Measurements from ENCODE around the gene TGFB1.
A peak's percentile ranks its signal among the peaks of the same experiment; 100 is the strongest.
"Not testable (repeated sequence)": the region's sequence is repeated elsewhere in the genome, so short reads cannot be mapped to it uniquely, and the experiment has no call there.

Gene TGFB1

DNA sequence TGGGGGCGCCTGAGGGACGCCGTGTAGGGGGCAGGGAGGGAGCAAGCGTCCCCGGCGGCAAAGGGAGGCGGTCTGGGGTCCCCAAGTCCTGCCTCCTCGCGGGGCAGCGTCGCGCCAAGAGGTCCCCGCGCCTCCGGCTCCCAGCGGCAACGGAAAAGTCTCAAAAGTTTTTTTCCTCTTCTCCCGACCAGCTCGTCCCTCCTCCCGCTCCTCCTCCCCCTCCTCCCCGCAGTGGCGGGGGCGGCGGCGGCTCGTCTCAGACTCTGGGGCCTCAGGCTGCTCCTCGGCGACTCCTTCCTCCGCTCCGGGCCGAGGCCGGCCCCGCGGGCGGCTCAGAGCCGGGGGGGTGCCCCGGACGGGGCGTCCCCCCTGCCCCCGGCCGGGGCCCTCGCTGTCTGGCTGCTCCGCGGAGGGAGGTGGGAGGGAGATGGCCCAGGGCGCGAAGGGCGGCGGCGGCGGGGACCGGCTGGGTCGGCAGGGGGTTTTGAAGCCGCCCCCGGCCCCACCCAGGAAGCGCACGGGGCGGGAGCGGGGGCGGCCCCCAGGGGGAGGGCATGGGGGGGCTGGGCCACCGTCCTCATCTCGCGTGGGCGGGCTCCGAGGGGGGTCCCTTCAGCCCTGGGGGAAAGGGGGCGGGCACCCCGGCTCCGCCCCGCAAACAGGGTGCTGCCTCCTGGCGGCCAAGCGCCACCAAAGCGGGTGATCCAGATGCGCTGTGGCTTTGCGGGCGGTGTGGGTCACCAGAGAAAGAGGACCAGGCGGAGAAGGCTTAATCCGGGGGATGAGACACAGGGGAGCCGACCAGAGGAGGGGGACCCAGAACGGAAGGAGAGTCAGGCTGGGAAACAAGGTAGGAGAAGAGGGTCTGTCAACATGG lies at the start of gene TGFB1:
Gene TGFB1, minus strand, starts transcription at position 457 of the 877 bp plus-strand sequence. CDS start 878 bp downstream, outside the sequence.
- DNase-seq (ENCODE audit: low read depth, low spot score) = peak; percentile 89

DNA sequence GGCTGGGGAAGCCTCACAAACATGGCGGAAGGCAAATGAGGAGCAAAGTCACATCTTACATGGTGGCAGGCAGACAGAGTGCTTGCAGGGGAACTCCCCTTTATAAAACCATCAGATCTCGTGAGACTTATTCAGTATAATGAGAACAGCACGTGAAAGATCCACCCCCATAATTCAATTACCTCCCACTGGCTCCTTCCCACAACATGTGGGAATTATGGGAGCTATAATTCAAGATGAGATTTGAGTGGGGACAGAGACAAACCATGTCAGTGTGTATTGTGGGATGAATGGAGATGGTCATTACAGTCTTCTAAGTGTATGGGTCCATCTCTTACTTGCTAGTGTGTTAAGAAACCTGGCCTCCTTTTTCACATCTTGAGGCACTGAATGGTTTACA lies 48.3 kb upstream of the TGFB1 start:
- no peak for DNase-seq (ENCODE audit: low read depth, low spot score)

DNA sequence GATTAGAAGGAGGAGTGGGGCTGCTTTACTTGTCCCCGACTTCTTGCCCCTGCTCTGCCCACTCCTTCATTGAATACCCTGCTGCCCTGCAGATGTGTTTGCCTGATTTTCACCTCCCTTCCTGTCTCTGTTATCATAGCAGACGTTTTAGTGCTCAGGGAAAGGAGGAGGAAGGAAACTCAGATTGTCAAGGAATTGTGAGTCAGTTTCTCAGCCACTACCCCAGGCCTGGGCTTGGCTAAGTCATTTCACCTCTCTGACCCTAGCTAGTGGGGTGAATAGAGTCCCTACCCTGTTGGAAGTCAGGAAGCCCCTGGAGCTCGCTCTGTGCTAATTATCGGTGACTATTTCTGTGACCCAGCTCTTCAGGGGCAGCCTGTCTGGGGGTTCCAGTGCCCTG lies 47.8 kb upstream of the TGFB1 start:
- no peak for DNase-seq (ENCODE audit: low read depth, low spot score)

DNA sequence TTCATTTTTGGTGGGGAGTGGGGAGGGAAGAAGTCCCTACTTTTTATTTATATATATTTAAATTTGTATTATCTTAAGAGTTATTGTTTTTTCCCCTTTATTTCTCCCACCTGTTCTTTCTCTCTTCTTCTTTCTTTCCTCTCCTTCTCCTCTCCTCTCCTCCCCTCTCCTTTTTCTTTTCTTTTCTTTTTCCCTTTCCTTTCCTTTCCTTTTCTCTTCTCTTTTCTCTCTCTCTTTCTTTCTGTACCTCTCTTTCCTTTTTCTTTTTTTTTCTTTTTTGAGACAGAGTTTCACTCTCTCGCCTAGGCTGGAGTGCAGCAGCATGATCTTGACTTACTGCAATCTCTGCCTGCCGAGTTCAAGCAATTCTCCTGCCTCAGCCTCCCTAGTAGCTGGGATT lies 45.8 kb upstream of the TGFB1 start:
- no peak for DNase-seq (ENCODE audit: low read depth, low spot score)

DNA sequence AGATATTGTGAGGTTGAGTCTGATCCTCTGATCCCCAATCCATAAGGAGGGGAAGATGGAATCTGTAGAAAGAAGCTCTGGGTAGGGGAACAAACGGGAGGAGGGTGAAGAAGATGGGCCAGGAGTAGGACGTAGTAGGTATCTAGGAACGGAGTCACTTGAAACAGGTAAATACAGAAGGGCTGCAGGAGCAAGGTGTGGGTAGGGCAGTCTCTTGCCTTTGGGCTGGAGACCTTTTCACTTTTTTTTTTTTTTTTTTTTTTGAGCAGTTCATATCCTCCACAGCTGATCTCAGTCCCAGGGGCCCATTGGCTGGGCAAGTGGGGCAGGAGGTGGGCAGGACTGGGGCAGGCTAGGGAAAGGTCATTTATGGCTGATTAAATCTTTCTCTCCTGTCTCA lies 45.4 kb upstream of the TGFB1 start:
- no peak for DNase-seq (ENCODE audit: low read depth, low spot score)

- DNase-seq (ENCODE audit: low read depth, low spot score) = no peak
Observed at GRCh38 chr19:41398598-41398997, 44.9 kb upstream of the TGFB1 start.

- DNase-seq (ENCODE audit: low read depth, low spot score) = no peak
Observed at GRCh38 chr19:41398050-41398418, 44.3 kb upstream of the TGFB1 start.

- peak; percentile 99 for DNase-seq (ENCODE audit: low read depth, low spot score)
Observed at GRCh38 chr19:41397086-41398049, 43.6 kb upstream of the TGFB1 start, which contains the start of the genes BCKDHA and EXOSC5. Gene BCKDHA, plus strand, starts transcription at chr19:41397818. Its CDS starts 10 bp downstream, at chr19:41397828. Gene EXOSC5, minus strand, starts transcription at chr19:41397359. Its CDS starts 31 bp downstream, at chr19:41397328.

DNA sequence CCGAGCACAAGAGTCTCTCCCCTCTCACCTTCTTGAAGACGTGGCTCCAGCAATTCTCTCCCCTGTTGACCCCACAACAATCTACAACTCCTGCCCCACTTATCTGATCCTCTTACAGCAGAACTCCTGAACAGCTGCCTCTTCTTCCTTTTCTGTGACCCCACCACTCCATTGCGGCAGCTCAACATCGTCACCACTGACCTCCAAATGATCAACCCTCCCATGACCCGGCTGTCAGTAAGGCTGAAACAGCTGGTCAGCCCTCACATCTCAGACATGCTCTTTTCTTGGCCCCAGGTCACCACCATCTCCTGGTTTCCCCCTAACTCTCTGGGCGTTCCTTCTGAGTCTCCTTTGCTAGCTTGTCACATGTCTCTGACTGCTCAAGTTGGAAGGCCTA lies 41.6 kb upstream of the TGFB1 start:
- no peak for DNase-seq (ENCODE audit: low read depth, low spot score)

GRCh38 chr19:41392775-41393174 lies 39.1 kb upstream of the TGFB1 start:
- DNase-seq (ENCODE audit: low read depth, low spot score) = no peak

GRCh38 chr19:41391618-41392017 lies 37.9 kb upstream of the TGFB1 start:
- no peak for DNase-seq (ENCODE audit: low read depth, low spot score)

DNA sequence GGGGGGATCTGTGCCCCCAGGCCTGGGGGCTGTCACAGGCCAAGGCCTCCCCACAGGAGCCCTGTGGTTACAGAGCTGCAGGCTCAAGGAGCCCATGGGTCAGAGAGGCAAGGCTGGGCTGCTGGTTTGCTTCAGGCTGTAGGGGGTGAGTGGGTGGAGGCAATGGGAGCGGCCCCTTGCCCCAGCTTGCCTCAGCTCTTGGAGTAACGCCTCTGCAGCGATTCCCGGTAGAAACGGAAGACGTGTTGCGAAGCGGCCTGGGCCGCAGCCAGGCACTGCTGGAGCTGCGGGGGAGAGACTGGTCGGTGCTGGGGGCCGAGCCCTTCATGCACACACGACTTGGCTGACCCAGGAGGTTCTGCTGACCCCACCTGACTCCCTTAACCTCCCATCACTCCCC lies 32.7 kb upstream of the TGFB1 start:
- no peak for DNase-seq (ENCODE audit: low read depth, low spot score)

GRCh38 chr19:41384351-41384750 lies 30.6 kb upstream of the TGFB1 start:
- no peak for DNase-seq (ENCODE audit: low read depth, low spot score)

DNA sequence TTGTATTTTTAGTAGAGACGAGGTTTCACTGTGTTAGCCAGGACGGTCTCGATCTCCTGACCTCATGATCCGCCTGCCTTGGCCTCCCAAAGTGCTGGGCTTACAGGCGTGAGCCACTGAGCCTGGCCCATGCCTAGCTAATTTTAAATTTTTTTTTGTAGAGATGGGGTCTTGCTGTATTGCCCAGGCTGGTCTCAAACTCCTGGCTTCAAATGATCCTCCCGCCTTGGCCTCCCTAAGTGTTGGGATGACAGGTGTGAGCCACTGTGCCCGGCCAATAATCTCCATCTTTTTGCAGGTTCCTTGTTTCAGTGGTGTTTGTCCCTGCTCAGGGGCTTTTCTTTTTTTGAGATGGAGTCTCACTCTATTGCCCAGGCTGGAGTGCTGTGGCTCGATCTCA lies 27.8 kb upstream of the TGFB1 start:
- not testable (repeated sequence) for DNase-seq (ENCODE audit: low read depth, low spot score)

GRCh38 chr19:41377977-41378709 lies 24.4 kb upstream of the TGFB1 start:
- DNase-seq (ENCODE audit: low read depth, low spot score) = no peak

GRCh38 chr19:41376998-41377365 lies 23.3 kb upstream of the TGFB1 start:
- no peak for DNase-seq (ENCODE audit: low read depth, low spot score)

- no peak for DNase-seq (ENCODE audit: low read depth, low spot score)
Observed at GRCh38 chr19:41376241-41376997, 22.7 kb upstream of the TGFB1 start, which contains the start of gene TMEM91. Gene TMEM91, plus strand, starts transcription at chr19:41376533. Its CDS starts 1,777 bp downstream, at chr19:41378310.

DNA sequence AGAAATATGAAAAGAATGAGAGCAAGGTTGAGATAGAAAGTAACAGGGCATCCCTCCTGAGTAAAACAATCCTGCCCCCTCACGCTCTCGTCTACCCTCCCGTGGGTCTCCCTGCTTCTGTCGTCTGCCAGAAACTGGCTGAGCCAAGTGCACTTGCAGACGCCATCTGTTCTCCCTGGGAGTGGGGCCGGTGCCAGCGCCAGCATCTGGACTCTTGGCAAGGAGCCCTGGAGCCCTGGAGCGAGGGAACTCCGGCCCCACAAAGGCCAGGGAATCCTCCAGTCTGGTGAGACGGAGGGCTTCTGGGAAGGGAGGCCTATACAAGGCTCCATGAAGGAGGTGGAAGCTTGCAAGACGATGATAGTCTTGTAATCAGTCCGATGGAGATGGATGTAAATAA lies 20.3 kb upstream of the TGFB1 start:
- no peak for DNase-seq (ENCODE audit: low read depth, low spot score)

GRCh38 chr19:41372501-41372900 lies 18.8 kb upstream of the TGFB1 start:
- DNase-seq (ENCODE audit: low read depth, low spot score) = no peak

- no peak for DNase-seq (ENCODE audit: low read depth, low spot score)
Observed at GRCh38 chr19:41371541-41371940, 17.8 kb upstream of the TGFB1 start.

DNA sequence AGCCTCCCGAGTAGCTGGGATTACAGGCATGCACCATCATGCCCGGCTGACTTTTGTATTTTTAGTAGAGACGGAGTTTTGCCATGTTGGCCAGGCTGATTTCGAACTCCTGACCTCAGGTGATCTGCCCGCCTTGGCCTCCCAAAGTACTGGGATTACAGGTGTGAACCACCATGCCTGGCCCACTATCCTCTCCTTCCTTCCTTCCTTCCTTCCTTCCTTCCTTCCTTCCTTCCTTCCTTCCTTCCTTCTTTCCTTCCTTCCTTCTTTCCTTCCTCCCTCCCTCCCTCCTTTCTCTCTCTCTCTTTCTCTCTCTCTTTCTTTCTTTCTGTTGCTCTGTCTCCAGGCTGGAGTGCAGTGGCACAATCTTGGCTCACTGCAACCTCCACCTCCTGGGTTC lies 17.4 kb upstream of the TGFB1 start:
- DNase-seq (ENCODE audit: low read depth, low spot score) = not testable (repeated sequence)
